ENCODE results near the gene LRP8. TPM values are rescaled to one million over a fixed set of nuclear protein-coding genes. Genes with fewer than 3 reads are reported as not detected.

LRP8 gene
- total and polyA plus RNA-seq, 2 experiments from 2014 or later: 2.4 to 2.7 TPM

DNA sequence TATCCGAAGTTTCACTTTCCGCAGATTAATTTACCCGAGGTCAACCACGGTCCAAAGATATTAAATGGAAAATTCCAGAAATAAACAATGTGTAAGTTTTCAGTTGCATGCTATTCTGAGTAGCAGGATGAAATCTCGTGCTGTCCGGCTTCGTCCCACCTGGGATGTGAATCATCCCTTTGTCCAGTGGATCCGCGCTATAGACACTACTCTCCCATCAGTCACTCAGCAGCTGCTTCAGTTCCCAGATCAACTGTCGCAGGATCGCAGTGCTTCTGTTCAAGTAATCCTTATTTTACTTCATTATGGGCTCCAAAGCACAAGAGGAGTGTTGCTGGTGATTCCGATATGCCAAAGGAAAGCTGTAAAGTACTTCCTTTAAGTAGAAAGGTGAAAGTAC lies 8.3 kb upstream of the LRP8 start:
- H3K9me2 ChIP-seq (replicated peaks; ENCODE audit: insufficient read depth): no peaks in the 10 kb centered on the region
- no peak overlapping the region for H2AFZ ChIP-seq
- H3K4me2 ChIP-seq: no peak overlapping the region
- no peaks in the 10 kb centered on the region for H4K20me1 ChIP-seq (ENCODE audit: insufficient read depth, poor library complexity, severe bottlenecking)
- H3K4me3 ChIP-seq: no peak overlapping the region
- no peaks in the 10 kb centered on the region for H3K9me3 ChIP-seq (ENCODE audit: low read depth)
- no peak for DNase-seq (ENCODE audit: low spot score)
- no peaks in the 10 kb centered on the region for H3K79me2 ChIP-seq
- 95% methylated on average over 12 of the region's 12 CpGs for WGBS (ENCODE audit: low lambda C conversion rate, missing lambda C conversion rate)
- H3K4me1 ChIP-seq (ENCODE audit: insufficient read depth): no peaks in the 10 kb centered on the region
- H3K27me3 ChIP-seq: peaks cover 6% of the 10 kb centered on the region
- no peak overlapping the region for H3K27ac ChIP-seq
- H3K36me3 ChIP-seq (replicated peaks; ENCODE audit: insufficient read depth, low read depth): no peaks in the 10 kb centered on the region
- TF ChIP-seq EZH2 (IDR thresholded peaks at IDR 0.05; ENCODE audit: borderline replicate concordance) (no peak), EZH2phosphoT487 (IDR thresholded peaks at IDR 0.05; ENCODE audit: low read depth, severe bottlenecking, unreplicated experiment) (no peak), CTCF (IDR thresholded peaks at IDR 0.05; ENCODE audit: poor library complexity) (no peak)

GRCh38 chr1:53335661-53336060 lies 7.8 kb upstream of the LRP8 start:
- Histone ChIP-seq H3K4me3 (no peak overlapping the region), H3K4me1 (ENCODE audit: insufficient read depth) (no peaks in the 10 kb centered on the region), H2AFZ (no peak overlapping the region), H3K4me2 (no peak overlapping the region), H3K79me2 (no peaks in the 10 kb centered on the region), H3K27me3 (peaks cover 6% of the 10 kb centered on the region), H3K9me2 (replicated peaks; ENCODE audit: insufficient read depth) (no peaks in the 10 kb centered on the region), H3K9me3 (ENCODE audit: low read depth) (no peaks in the 10 kb centered on the region), H4K20me1 (ENCODE audit: insufficient read depth, poor library complexity, severe bottlenecking) (no peaks in the 10 kb centered on the region), H3K27ac (no peak overlapping the region), H3K36me3 (replicated peaks; ENCODE audit: insufficient read depth, low read depth) (no peaks in the 10 kb centered on the region)
- 100% methylated on average over 1 of the region's 1 CpG for WGBS (ENCODE audit: low lambda C conversion rate, missing lambda C conversion rate)
- no peak for DNase-seq (ENCODE audit: low spot score)
- TF ChIP-seq CTCF (IDR thresholded peaks at IDR 0.05; ENCODE audit: poor library complexity) (no peak), EZH2phosphoT487 (IDR thresholded peaks at IDR 0.05; ENCODE audit: low read depth, severe bottlenecking, unreplicated experiment) (no peak), EZH2 (IDR thresholded peaks at IDR 0.05; ENCODE audit: borderline replicate concordance) (no peak)

DNA sequence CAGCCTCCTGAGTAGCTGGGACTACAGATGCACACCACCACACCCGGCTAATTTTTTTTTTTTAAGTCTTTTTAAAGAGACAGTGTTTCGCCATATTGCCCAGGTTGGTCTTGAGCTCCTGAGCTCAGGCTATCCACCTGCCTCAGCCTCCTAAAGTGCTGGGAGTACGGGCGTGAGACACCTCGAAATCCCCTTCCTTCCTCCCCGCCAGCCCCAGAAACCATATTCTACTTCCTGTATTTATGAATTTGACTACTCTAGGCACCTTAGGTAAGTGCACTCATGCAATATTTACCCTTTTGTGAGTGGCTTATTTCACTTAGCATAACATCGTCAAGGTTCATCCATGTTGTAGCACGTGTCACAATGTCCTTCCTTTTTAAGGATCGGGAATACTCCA lies 6.9 kb upstream of the LRP8 start:
- H3K79me2 ChIP-seq: no peaks in the 10 kb centered on the region
- H3K4me3 ChIP-seq: no peak overlapping the region
- no peaks in the 10 kb centered on the region for H3K36me3 ChIP-seq (replicated peaks; ENCODE audit: insufficient read depth, low read depth)
- H4K20me1 ChIP-seq (ENCODE audit: insufficient read depth, poor library complexity, severe bottlenecking): no peaks in the 10 kb centered on the region
- no peak overlapping the region for H2AFZ ChIP-seq
- TF ChIP-seq EZH2phosphoT487 (IDR thresholded peaks at IDR 0.05; ENCODE audit: low read depth, severe bottlenecking, unreplicated experiment) (no peak), CTCF (IDR thresholded peaks at IDR 0.05; ENCODE audit: poor library complexity) (no peak), EZH2 (IDR thresholded peaks at IDR 0.05; ENCODE audit: borderline replicate concordance) (no peak)
- H3K9me3 ChIP-seq (ENCODE audit: low read depth): no peaks in the 10 kb centered on the region
- no peaks in the 10 kb centered on the region for H3K4me1 ChIP-seq (ENCODE audit: insufficient read depth)
- DNase-seq (ENCODE audit: low spot score): no peak
- 92% methylated on average over 9 of the region's 9 CpGs for WGBS (ENCODE audit: low lambda C conversion rate, missing lambda C conversion rate)
- H3K27ac ChIP-seq: no peak overlapping the region
- H3K27me3 ChIP-seq: peaks cover 6% of the 10 kb centered on the region
- H3K9me2 ChIP-seq (replicated peaks; ENCODE audit: insufficient read depth): no peaks in the 10 kb centered on the region
- no peak overlapping the region for H3K4me2 ChIP-seq

- no peak overlapping the region for H2AFZ ChIP-seq
- no peaks in the 10 kb centered on the region for H3K79me2 ChIP-seq
- H3K4me2 ChIP-seq: no peak overlapping the region
- H3K9me3 ChIP-seq (ENCODE audit: low read depth): no peaks in the 10 kb centered on the region
- H3K27me3 ChIP-seq: peaks cover 6% of the 10 kb centered on the region
- TF ChIP-seq EZH2 (IDR thresholded peaks at IDR 0.05; ENCODE audit: borderline replicate concordance): no peak
- no peak for TF ChIP-seq CTCF (IDR thresholded peaks at IDR 0.05; ENCODE audit: poor library complexity)
- TF ChIP-seq EZH2phosphoT487 (IDR thresholded peaks at IDR 0.05; ENCODE audit: low read depth, severe bottlenecking, unreplicated experiment): no peak
- H4K20me1 ChIP-seq (ENCODE audit: insufficient read depth, poor library complexity, severe bottlenecking): no peaks in the 10 kb centered on the region
- no peaks in the 10 kb centered on the region for H3K36me3 ChIP-seq (replicated peaks; ENCODE audit: insufficient read depth, low read depth)
- DNase-seq (ENCODE audit: low spot score): no peak
- H3K4me3 ChIP-seq: no peak overlapping the region
- H3K4me1 ChIP-seq (ENCODE audit: insufficient read depth): no peaks in the 10 kb centered on the region
- 84% methylated on average over 2 of the region's 2 CpGs for WGBS (ENCODE audit: low lambda C conversion rate, missing lambda C conversion rate)
- no peak overlapping the region for H3K27ac ChIP-seq
- no peaks in the 10 kb centered on the region for H3K9me2 ChIP-seq (replicated peaks; ENCODE audit: insufficient read depth)
These were observed 6.4 kb upstream of the LRP8 start for GRCh38 chr1:53334312-53334711.

All from hepatocyte (in vitro differentiated cells).